Spinal cord (tissue), 10 donors: ENCODE data around the gene FAIM. TPM values are rescaled to one million over a fixed set of nuclear protein-coding genes. Genes with fewer than 3 reads are reported as not detected.
A peak's percentile ranks its signal among the peaks of the same experiment; 100 is the strongest.
"Not testable (repeated sequence)": the region's sequence is repeated elsewhere in the genome, so short reads cannot be mapped to it uniquely, and the experiment has no call there.

Experiments
- DNase-seq, 6 donors: peaks; one replicate each; pipeline versions ENCODE4 v3.0.0 to v3.0.0-alpha.2; 2013 to 2015; ENCODE audit warnings: low spot score in 6 of 6, low read depth in 4 of 6
- H3K27ac ChIP-seq: one replicate; pipeline ENCODE4 v1.5.1; 2013; ENCODE audit warnings: low read depth, low read length, control low read depth
- H3K27me3 ChIP-seq: one replicate; pipeline ENCODE4 v1.6.1; 2013; ENCODE audit warnings: low read length; ENCODE audit not compliant: control insufficient read depth, insufficient read depth
- H3K36me3 ChIP-seq: one replicate; pipeline ENCODE4 v1.6.1; 2013; ENCODE audit warnings: low read length; ENCODE audit not compliant: control insufficient read depth, insufficient read depth
- H3K4me1 ChIP-seq: one replicate; pipeline ENCODE4 v1.6.1; 2013; ENCODE audit warnings: low read length; ENCODE audit not compliant: control insufficient read depth, insufficient read depth
- H3K4me3 ChIP-seq: one replicate; pipeline ENCODE4 v1.5.1; 2013; ENCODE audit warnings: low read depth, low read length, control low read depth
- H3K9me3 ChIP-seq: one replicate; pipeline ENCODE4 v1.6.1; 2013; ENCODE audit warnings: low read length; ENCODE audit not compliant: control insufficient read depth, insufficient read depth
- WGBS: methylation state at CpG from one replicate; pipeline ENCODE4 v1.1.5; 2013; ENCODE audit warnings: missing lambda C conversion rate; ENCODE audit not compliant: insufficient coverage; 5-methylcytosine and 5-hydroxymethylcytosine counted together
- polyA plus RNA-seq, 2 donors: library from polyadenylated mRNA; unstranded; fragments of 120-200 nt; gene quantifications; one replicate each; pipeline ENCODE4 v1.2.1, GENCODE V29; 2013; ENCODE audit not compliant: insufficient read length in 2 of 2
- total RNA-seq, 2 donors: library from RNA; depleted of rRNA in 1 of 2; stranded (reverse); fragments of 120-200 nt in 1 of 2; fragments of >200 nt in 1 of 2; gene quantifications; one replicate each; pipeline versions ENCODE4 v1.2.3 to v1.2.4, GENCODE V29; 2013 to 2014
- donor health status: healthy.

Gene FAIM
- total and polyA plus RNA-seq, 4 donors: 17.4 to 42.1 (median 33.2) TPM

- H3K36me3 ChIP-seq, H3K4me1 ChIP-seq, H3K27me3 ChIP-seq, H3K27ac ChIP-seq, H3K9me3 ChIP-seq, DNase-seq, H3K4me3 ChIP-seq: not testable (repeated sequence)
- no CpG with 5 or more reads among the region's 6 CpGs for WGBS
Observed at GRCh38 chr3:138597186-138597976, 11.2 kb upstream of the FAIM start.

- Histone ChIP-seq H3K36me3 (no peaks in the 10 kb centered on the region), H3K27ac (no peak overlapping the region), H3K4me3 (no peak overlapping the region), H3K9me3 (no peaks in the 10 kb centered on the region), H3K4me1 (no peaks in the 10 kb centered on the region), H3K27me3 (no peaks in the 10 kb centered on the region)
- 100% methylated on average over 1 of the region's 3 CpGs for WGBS
- no peak for DNase-seq
Observed at GRCh38 chr3:138598534-138598933, 10.0 kb upstream of the FAIM start.

DNA sequence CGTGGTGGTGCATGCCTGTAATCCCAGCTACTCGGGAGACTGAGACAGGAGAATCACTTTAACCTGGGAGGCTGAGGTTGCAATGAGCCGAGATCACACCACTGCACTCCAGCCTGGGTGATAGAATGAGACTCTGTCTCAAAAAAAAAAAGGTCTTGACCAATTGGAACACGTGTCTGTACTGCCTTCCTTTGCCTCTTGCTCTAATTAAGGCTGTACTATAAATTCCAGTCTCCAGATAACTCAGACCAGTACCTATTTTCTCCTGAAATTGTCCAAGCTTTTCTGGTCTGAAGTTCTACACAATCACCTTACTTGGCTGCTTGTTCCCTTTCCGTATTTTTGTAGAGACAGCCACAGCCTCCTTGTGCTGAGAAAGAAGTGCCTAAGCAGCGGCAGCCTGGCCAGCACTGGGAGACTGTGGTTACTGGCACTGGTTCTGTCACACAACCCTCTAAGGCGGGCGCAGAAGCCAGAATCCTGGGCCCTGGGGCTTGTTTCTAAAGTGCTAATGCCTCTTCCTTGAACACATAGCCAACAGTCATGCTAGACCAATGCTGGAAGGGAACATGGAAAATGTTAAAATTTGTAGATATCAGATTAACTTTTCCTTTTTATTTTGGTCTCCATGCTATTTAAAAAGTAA lies 8.3 kb upstream of the FAIM start:
- no peak overlapping the region for H3K4me3 ChIP-seq
- WGBS: 91% methylated on average over 5 of the region's 8 CpGs
- no peaks in the 10 kb centered on the region for H3K9me3 ChIP-seq
- H3K27ac ChIP-seq: no peak overlapping the region
- H3K4me1 ChIP-seq: no peaks in the 10 kb centered on the region
- DNase-seq: no peak
- no peaks in the 10 kb centered on the region for H3K27me3 ChIP-seq
- H3K36me3 ChIP-seq: no peaks in the 10 kb centered on the region

DNA sequence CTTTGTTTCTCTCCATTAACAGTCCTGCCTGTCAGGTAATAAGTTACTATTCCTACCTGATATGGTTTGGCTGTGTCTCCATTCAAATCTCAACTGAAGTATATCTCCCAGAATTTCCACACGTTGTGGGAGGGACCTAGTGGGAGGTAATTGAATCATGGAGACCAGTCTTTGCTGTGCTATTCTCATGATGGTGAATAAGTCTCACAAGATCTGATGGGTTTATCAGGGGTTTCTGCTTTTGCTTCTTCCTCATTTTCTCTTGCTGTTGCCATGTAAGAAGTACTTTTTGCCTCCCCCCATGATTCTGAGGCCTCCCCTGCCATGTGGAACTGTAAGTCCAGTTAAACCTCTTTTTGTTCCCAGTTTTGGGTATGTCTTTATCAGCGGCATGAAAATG lies 6.9 kb upstream of the FAIM start:
- H3K27me3 ChIP-seq, H3K9me3 ChIP-seq, H3K4me3 ChIP-seq, H3K36me3 ChIP-seq, H3K27ac ChIP-seq, DNase-seq, H3K4me1 ChIP-seq: not testable (repeated sequence)
- 89% methylated on average over 1 of the region's 2 CpGs for WGBS

GRCh38 chr3:138604106-138604595 lies 4.4 kb upstream of the FAIM start:
- DNase-seq, H3K9me3 ChIP-seq, H3K4me3 ChIP-seq, H3K4me1 ChIP-seq, H3K36me3 ChIP-seq, H3K27ac ChIP-seq, H3K27me3 ChIP-seq: not testable (repeated sequence)
- WGBS: 100% methylated on average over 1 of the region's 5 CpGs

DNA sequence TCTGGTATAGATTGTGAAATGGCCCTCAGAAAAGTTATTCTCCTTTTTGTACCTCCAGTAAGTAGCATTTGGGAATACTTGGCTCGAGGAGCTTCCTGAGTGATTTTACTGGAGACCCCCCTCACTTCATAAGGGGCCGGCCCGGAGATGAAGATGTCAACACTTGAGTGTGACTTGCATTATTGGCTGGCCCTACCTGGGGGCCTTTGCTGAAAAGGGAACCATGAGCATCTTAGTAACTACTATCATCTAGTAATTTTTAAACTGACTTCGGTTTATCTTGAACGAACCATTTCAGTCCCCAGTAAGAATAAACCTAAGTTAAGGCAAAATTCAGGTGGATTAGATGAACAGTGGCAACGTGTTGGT lies 1.3 kb downstream of the FAIM start:
- Histone ChIP-seq H3K36me3 (no peaks in the 10 kb centered on the region), H3K4me1 (peaks cover 14% of the 10 kb centered on the region), H3K4me3 (peak overlapping the region; percentile 66), H3K27ac (no peak overlapping the region), H3K27me3 (no peaks in the 10 kb centered on the region), H3K9me3 (no peaks in the 10 kb centered on the region)
- WGBS: 70% methylated on average over 1 of the region's 6 CpGs
- DNase-seq: no peak

GRCh38 chr3:138615462-138615861 lies 6.9 kb downstream of the FAIM start:
- H3K9me3 ChIP-seq: no peaks in the 10 kb centered on the region
- H3K4me3 ChIP-seq: no peak overlapping the region
- H3K27me3 ChIP-seq: no peaks in the 10 kb centered on the region
- H3K27ac ChIP-seq: no peak overlapping the region
- no peak for DNase-seq
- H3K36me3 ChIP-seq: no peaks in the 10 kb centered on the region
- WGBS: no CpG with 5 or more reads among the region's 1 CpG
- H3K4me1 ChIP-seq: no peaks in the 10 kb centered on the region

DNA sequence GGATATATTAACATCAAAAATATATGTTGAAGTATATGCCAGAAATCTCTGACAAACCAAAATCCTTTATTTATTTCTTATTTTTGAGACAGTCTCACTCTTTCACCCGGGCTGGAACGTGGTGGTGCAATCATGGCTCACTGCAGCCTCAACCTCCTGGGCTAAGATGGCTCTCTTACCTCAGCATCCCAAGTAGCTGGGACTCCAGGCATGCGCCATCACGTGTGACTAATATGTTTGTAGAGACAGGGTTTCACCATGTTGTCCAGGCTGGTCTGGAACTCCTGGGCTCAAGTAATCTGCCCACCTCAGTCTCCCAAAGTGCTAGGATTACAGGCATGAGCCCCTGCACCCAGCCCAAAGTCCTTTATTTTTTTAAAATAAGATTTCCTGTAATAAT lies 11.9 kb downstream of the FAIM start:
- no peaks in the 10 kb centered on the region for H3K36me3 ChIP-seq
- no peaks in the 10 kb centered on the region for H3K9me3 ChIP-seq
- H3K27ac ChIP-seq: no peak overlapping the region
- H3K4me3 ChIP-seq: no peak overlapping the region
- no peaks in the 10 kb centered on the region for H3K4me1 ChIP-seq
- no peaks in the 10 kb centered on the region for H3K27me3 ChIP-seq
- 83% methylated on average over 2 of the region's 4 CpGs for WGBS
- no peak for DNase-seq

DNA sequence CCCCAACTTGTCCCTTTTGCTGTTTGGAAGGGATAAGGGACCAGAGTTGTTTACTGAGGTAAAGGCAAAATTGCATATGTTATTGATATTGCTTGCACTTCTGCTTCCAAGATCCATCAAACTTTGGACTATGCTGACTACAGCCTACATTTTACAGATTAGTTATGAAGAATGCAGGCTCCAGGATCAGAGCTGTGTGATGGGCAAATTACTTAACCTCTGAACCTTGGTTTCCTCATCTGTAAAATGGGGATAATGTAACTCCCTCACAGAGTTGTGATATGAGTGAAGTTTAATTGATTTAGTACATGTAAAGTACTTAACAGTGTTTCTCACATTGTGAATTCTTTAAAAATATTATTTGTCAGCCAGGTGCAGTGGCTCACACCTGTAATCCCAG lies 15.9 kb downstream of the FAIM start:
- Histone ChIP-seq H3K27me3 (no peaks in the 10 kb centered on the region), H3K36me3 (no peaks in the 10 kb centered on the region), H3K4me3 (no peak overlapping the region), H3K4me1 (no peaks in the 10 kb centered on the region), H3K9me3 (no peaks in the 10 kb centered on the region), H3K27ac (no peak overlapping the region)
- no peak for DNase-seq
